Heart right ventricle (tissue), 16 donors: ENCODE data around the gene RGS16. TPM values are rescaled to one million over a fixed set of nuclear protein-coding genes. Genes with fewer than 3 reads are reported as not detected.

Source experiments
- ATAC-seq, 8 donors: fragments of 200-7000 bp; cut with Tn5 transposase; one replicate each; pipeline ENCODE4 v1.9.1; 2020; ENCODE audit warnings: mild to moderate bottlenecking in 8 of 8, moderate library complexity in 8 of 8, moderate number of reproducible peaks in 1 of 8
- DNase-seq, 2 donors: peaks; one replicate each; pipeline ENCODE4 v3.0.0-alpha.2; 2020
- H3K27ac ChIP-seq, 10 donors: fragments of 200-600 bp; sonication (generic) in 2 of 10; one replicate each; pipeline versions ENCODE4 v1.5.0 to v1.8.0; 2020 to 2022; ENCODE audit warnings: mild to moderate bottlenecking in 3 of 10
- H3K27me3 ChIP-seq, 7 donors: fragments of 200-600 bp; one replicate each; pipeline ENCODE4 v1.8.0; 2021 to 2022; ENCODE audit warnings: mild to moderate bottlenecking in 2 of 7
- H3K36me3 ChIP-seq, 9 donors: fragments of 200-600 bp; sonication (generic) in 1 of 9; one replicate each; pipeline versions ENCODE4 v1.5.0 to v1.8.0; 2020 to 2022; ENCODE audit warnings: mild to moderate bottlenecking in 2 of 9
- H3K4me1 ChIP-seq, 9 donors: fragments of 200-600 bp; sonication (generic) in 1 of 9; one replicate each; pipeline versions ENCODE4 v1.5.0 to v1.8.0; 2020 to 2022; ENCODE audit warnings: mild to moderate bottlenecking in 4 of 9
- H3K4me3 ChIP-seq, 10 donors: fragments of 200-600 bp; sonication (generic) in 2 of 10; one replicate each; pipeline versions ENCODE4 v1.5.0 to v1.8.0; 2020 to 2022; ENCODE audit warnings: mild to moderate bottlenecking in 7 of 10, moderate library complexity in 2 of 10
- H3K9me3 ChIP-seq, 11 donors: fragments of 200-600 bp in 10 of 11; sonication (generic) in 2 of 11; one replicate each; pipeline versions ENCODE4 v1.5.0 to v1.8.0; 2013 to 2022; ENCODE audit warnings: mild to moderate bottlenecking in 2 of 11, control low read depth in 1 of 11, moderate library complexity in 1 of 11
- WGBS, 2 donors: extraction: QIAGEN DNeasy Blood & Tissue Kit; methylation state at CpG; one replicate each; pipeline ENCODE4 v1.1.7; 2013; ENCODE audit warnings: inconsistent platforms in 1 of 2; 5-methylcytosine and 5-hydroxymethylcytosine counted together
- intact Hi-C, 10 donors: fragments of 100-400 bp; cut with DNase I; formaldehyde crosslinking; loops; one replicate each; pipeline versions ENCODE4 v1.11.1 to v1.14.2; 2022
- polyA plus RNA-seq, 2 donors: library from polyadenylated mRNA; stranded (reverse); fragments of 200-250 nt; gene quantifications; one replicate each; pipeline ENCODE4 v1.2.3, GENCODE V29; 2013
- total RNA-seq, 10 donors: library from RNA; stranded (reverse); fragmentation: NEBNext Ultra II Directional in 3 of 10; extraction: Animal tissue kit (Norgen Biotek cat#: 25700) in 3 of 10; gene quantifications; one replicate each; pipeline versions ENCODE4 v1.2.1 to v1.2.4, GENCODE V29; 2021 to 2023
- TF ChIP-seq, protein P1 (sequence below), 9 donors: fragments of 200-600 bp; sonication (generic) in 2 of 9; IDR thresholded peaks; one replicate each; pipeline versions ENCODE4 v1.5.0 to v1.8.0; 2021 to 2022; ENCODE audit warnings: antibody characterized with exemption in 9 of 9, mild to moderate bottlenecking in 5 of 9, moderate library complexity in 1 of 9
- donor health status: Arrhythmogenic right ventricular cardiomyopathy.
- donor health status: ischemic (EF 13 %, LVEDD 7.1; RV severe dilation, severe dysfunction).
- donor health status: healthy with polysubstance abuse.
- donor health status: DM: no; HTN: yes; CAD: no.
- donor health status: DM: no; HTN: no; CAD: no.
- donor health status: ischemic (EF 25% LVEDD 6.9; RV normal size, moderate dysfunction).
- donor health status: ischemic (EF 25% LVEDD 5.7; RV mildly dilated, moderate dysfunction).
- donor health status: healthy.
- donor health status: DM: yes; HTN: yes; CAD: no.
- donor health status: Ischemic cardiomyopathy.
- donor health status: ischemic (EF 35%, LVEDD 5.7; RV mildly dilated, moderate dysfunction).
- donor health status: nonischemic (EF 11% LVEDD 7.7; RV severe dilation, severe dysfunction).
- donor health status: DM: yes; HTN: yes; CAD: no.
- donor health status: PGD.
- donor health status: ischemic (EF 29% LVEDD 5.4; RV normal size, mild dysfunction).
- donor health status: nonischemic (EF 23%, LVEDD 6.1; RV moderate dilation, normal function).

Gene RGS16
- total and polyA plus RNA-seq, 12 donors, result 0.42 to 8.7 (median 2.3) TPM

DNA sequence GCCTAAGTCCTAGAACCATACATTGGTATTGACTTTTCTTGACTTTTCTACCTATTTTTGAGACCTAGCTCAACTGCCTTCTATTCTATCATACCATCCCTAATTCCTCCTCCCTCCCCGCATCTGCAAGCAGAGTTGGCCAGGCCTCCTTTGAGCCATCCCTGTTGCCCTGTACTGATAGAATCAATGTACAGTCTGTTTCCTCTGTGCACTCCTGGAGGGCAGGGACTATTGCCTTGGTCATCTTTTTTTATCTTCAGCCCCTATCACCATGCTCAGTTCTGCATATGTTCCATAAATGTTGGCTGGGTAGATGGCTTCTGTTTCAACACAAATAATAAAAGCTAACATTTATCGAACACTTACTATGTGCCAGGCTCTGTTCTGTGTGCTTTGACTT, 4.0 kb upstream of the RGS16 start:
- TF ChIP-seq, protein P1, sequence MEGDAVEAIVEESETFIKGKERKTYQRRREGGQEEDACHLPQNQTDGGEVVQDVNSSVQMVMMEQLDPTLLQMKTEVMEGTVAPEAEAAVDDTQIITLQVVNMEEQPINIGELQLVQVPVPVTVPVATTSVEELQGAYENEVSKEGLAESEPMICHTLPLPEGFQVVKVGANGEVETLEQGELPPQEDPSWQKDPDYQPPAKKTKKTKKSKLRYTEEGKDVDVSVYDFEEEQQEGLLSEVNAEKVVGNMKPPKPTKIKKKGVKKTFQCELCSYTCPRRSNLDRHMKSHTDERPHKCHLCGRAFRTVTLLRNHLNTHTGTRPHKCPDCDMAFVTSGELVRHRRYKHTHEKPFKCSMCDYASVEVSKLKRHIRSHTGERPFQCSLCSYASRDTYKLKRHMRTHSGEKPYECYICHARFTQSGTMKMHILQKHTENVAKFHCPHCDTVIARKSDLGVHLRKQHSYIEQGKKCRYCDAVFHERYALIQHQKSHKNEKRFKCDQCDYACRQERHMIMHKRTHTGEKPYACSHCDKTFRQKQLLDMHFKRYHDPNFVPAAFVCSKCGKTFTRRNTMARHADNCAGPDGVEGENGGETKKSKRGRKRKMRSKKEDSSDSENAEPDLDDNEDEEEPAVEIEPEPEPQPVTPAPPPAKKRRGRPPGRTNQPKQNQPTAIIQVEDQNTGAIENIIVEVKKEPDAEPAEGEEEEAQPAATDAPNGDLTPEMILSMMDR (IDR thresholded peaks at IDR 0.05), result no peak
- peaks cover 0 to 42% (median 12%) of the 10 kb centered on the region in 9 donors for H3K4me1 ChIP-seq
- WGBS, 2 donors, result 49 to 91% methylated on average over 2 of the region's 2 CpGs
- no peaks in the 10 kb centered on the region for H3K9me3 ChIP-seq
- peaks cover 0 to 19% (median 0%) of the 10 kb centered on the region in 7 donors for H3K27me3 ChIP-seq
- ATAC-seq, result no peak
- no peak for DNase-seq
- intact Hi-C loops, result no loop called here
- H3K4me3 ChIP-seq, result no peak overlapping the region
- peak overlapping the region in 1 of 10 donors; percentile 55 for H3K27ac ChIP-seq
- H3K36me3 ChIP-seq, result no peaks in the 10 kb centered on the region

DNA sequence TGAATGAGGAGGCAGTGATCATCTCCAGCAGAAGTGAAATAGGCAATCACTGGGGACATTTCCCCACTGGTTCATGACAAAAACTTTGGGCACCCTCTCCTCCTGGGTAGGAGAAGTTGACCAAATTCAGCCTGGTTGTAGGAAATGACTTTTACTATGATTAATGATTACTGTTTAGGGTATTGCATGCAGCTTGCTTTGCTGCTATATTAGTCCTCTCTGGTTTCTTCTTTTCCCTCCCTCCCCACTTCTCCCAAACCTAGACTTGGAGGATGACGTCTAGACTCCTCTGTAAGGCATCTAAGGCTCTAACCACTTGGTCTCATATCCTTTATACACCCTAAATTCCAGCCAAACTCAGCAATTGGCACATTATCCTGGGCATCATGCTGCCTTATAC, 3.4 kb upstream of the RGS16 start:
- intact Hi-C loops, result no loop called here
- TF ChIP-seq, protein P1 (IDR thresholded peaks at IDR 0.05), result no peak
- ATAC-seq, result no peak
- Histone ChIP-seq H3K9me3 (no peaks in the 10 kb centered on the region), H3K36me3 (no peaks in the 10 kb centered on the region), H3K4me1 (peaks cover 0 to 46% (median 12%) of the 10 kb centered on the region in 9 donors), H3K27me3 (peaks cover 0 to 17% (median 0%) of the 10 kb centered on the region in 7 donors), H3K4me3 (no peak overlapping the region), H3K27ac (no peak overlapping the region)
- no peak for DNase-seq
- 87 to 100% methylated on average over 1 of the region's 1 CpG for WGBS, 2 donors

DNA sequence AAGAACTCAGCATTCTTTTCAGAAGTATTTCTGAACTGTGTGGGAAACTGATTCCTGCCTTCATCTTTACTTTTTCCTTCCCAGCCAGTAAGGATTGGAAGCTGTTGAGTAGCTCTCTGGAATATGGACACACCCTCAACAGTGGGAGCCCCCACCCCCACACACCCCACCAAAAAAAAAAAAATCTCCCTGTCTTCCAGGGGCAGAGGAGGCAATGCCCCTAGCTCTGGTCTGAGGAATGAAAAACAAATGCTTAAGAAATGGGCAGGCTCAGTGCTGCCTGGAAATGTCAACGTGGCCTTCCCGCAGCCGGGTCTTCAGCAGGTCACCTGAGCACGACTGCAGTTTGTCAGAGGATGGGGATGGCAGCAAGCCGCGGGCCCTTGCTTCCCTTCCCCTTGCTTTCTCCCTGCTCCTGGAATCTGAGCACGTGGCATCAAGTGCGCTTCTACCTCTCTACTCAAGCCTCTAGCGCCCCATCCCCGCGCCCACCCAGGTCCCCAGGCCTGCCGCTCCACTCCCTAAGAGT, 479 bp downstream of the RGS16 start:
- Histone ChIP-seq H3K9me3 (no peaks in the 10 kb centered on the region), H3K4me3 (peak overlapping the region; percentile 42 to 71 (median 60)), H3K4me1 (peaks cover 7 to 71% (median 31%) of the 10 kb centered on the region in 9 donors), H3K27ac (peak overlapping the region in 9 of 10 donors; percentile 15 to 75 (median 58)), H3K27me3 (peaks cover 0 to 17% (median 0%) of the 10 kb centered on the region in 7 donors), H3K36me3 (peaks cover 0 to 33% (median 0%) of the 10 kb centered on the region in 9 donors)
- intact Hi-C loops, result loop anchor here in 5 of 10 donors (5.0 kb wide), 4 partner anchors 69 to 234 kb away; partner anchors contain the start of gene DHX9 (in 1 of the 5)
- WGBS, 2 donors, result 4 to 5% methylated on average over 12 of the region's 12 CpGs
- peak in 4 of 8 donors; percentile 3 to 27 (median 18) for ATAC-seq
- no peak for DNase-seq
- TF ChIP-seq, protein P1 (IDR thresholded peaks at IDR 0.05), result no peak

DNA sequence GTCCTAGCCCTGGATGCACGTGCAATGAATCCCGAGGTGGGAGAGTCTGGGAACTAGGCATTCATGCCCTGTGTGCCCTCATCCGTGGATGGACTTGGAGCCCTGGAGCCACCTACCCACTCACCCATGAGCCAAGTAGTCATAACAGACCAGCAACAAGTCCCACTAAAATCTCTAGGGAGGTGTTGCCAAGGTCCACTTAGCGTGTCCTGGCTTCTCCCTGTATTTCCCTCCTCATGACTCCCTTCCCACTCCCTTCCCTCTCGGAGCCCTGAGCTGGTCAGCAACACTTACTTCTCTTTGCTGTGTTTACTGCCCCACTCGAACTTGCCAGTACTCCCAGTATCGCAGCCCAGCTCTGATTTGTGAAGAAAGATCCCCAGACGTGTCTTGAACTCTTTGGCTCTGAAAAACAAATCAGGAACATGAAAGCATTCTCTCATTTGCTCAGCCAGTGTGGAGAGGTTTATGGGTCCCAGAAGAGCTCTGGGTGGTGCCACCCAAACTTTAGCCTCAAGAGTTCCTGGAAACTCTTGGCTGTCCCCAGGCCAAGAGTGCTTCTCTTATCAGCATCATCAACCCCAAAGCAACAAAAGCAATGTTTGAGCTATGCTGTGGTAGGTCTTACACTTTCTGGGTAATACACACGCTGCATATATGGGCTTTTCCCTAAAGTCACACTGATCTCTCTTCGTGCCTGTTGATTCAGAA, 1.1 kb downstream of the RGS16 start:
- H3K27me3 ChIP-seq, result peaks cover 0 to 17% (median 0%) of the 10 kb centered on the region in 7 donors
- H3K4me1 ChIP-seq, result peaks cover 7 to 74% (median 31%) of the 10 kb centered on the region in 9 donors
- peak overlapping the region in 9 of 10 donors; percentile 1 to 71 (median 66) for H3K4me3 ChIP-seq
- WGBS, 2 donors, result 49 to 53% methylated on average over 10 of the region's 10 CpGs
- ATAC-seq (peak in 1 of 8 donors; percentile 1), DNase-seq (no peak)
- TF ChIP-seq, protein P1 (IDR thresholded peaks at IDR 0.05), result no peak
- peak overlapping the region in 8 of 10 donors; percentile 15 to 75 (median 59) for H3K27ac ChIP-seq
- H3K36me3 ChIP-seq, result peaks cover 0 to 33% (median 0%) of the 10 kb centered on the region in 9 donors
- no peaks in the 10 kb centered on the region for H3K9me3 ChIP-seq
- intact Hi-C loops, result loop anchor here in 5 of 10 donors (5.0 kb wide), 4 partner anchors 69 to 234 kb away; partner anchors contain the start of gene DHX9 (in 1 of the 5)
